Measurements from ENCODE around the gene PYROXD2.

- peak; percentile 65 for TF ChIP-seq CTCF (IDR thresholded peaks at IDR 0.05)
- TF ChIP-seq EP300 (IDR thresholded peaks at IDR 0.05; ENCODE audit: borderline replicate concordance in 1 of 2, low read depth in 1 of 2, low read length in 1 of 2), result no peak
- TF ChIP-seq USF2 (IDR thresholded peaks at IDR 0.05; ENCODE audit: borderline replicate concordance, low read depth, low read length), result no peak
- peak; percentile 45 for TF ChIP-seq SMC3 (IDR thresholded peaks at IDR 0.05; ENCODE audit: low read depth, low read length)
- TF ChIP-seq CHD2 (IDR thresholded peaks at IDR 0.05; ENCODE audit: low read length, partially characterized antibody), result no peak
- TF ChIP-seq TCF12 (IDR thresholded peaks at IDR 0.05), result no peak
- TF ChIP-seq MAX (IDR thresholded peaks at IDR 0.05; ENCODE audit: low read depth), result no peak
- TF ChIP-seq TEAD4 (IDR thresholded peaks at IDR 0.05; ENCODE audit: borderline replicate concordance, insufficient read depth), result no peak
- TF ChIP-seq REST (IDR thresholded peaks at IDR 0.05; ENCODE audit: low read depth, low read length), result no peak
- TF ChIP-seq POLR2AphosphoS5 (IDR thresholded peaks at IDR 0.05; ENCODE audit: low read depth, low read length), result no peak
Measured at GRCh38 chr10:98425511-98426352, 10.8 kb upstream of the PYROXD2 start.
